GM19043 (cell line): Measurements from ENCODE around the gene NAV2.

Experiments
- ATAC-seq: cut with Tn5 transposase; IDR thresholded peaks from one replicate; pipeline ENCODE4 v1.9.1; 2021; ENCODE audit warnings: low read depth; ENCODE audit not compliant: unreplicated experiment

Gene NAV2

GRCh38 chr11:19736831-19737230 is 24.2 kb downstream of the NAV2 start:
- ATAC-seq = no peak

GRCh38 chr11:19737575-19737974 is 24.9 kb downstream of the NAV2 start:
- no peak for ATAC-seq

GRCh38 chr11:19738124-19738523 is 25.5 kb downstream of the NAV2 start:
- ATAC-seq = no peak

- ATAC-seq = no peak
Measured at GRCh38 chr11:19739872-19740271, 27.2 kb downstream of the NAV2 start.

GRCh38 chr11:19740586-19740985 is 27.9 kb downstream of the NAV2 start:
- no peak for ATAC-seq

GRCh38 chr11:19742588-19743292 is 30.1 kb downstream of the NAV2 start:
- peak; percentile 90 for ATAC-seq

- ATAC-seq = no peak
Measured at GRCh38 chr11:19743622-19744021, 31.0 kb downstream of the NAV2 start.

GRCh38 chr11:19744130-19744529 is 31.5 kb downstream of the NAV2 start:
- ATAC-seq = no peak

GRCh38 chr11:19746086-19746485 is 33.4 kb downstream of the NAV2 start:
- ATAC-seq = no peak

GRCh38 chr11:19747634-19748033 is 35.0 kb downstream of the NAV2 start:
- no peak for ATAC-seq

GRCh38 chr11:19751055-19751454 is 38.4 kb downstream of the NAV2 start:
- ATAC-seq = no peak

GRCh38 chr11:19753451-19754106 is 40.9 kb downstream of the NAV2 start:
- ATAC-seq = no peak

- ATAC-seq = no peak
Measured at GRCh38 chr11:19756675-19757475, 44.2 kb downstream of the NAV2 start.

- ATAC-seq = no peak
Measured at GRCh38 chr11:19759389-19759788, 46.8 kb downstream of the NAV2 start.

GRCh38 chr11:19762266-19762665 is 49.6 kb downstream of the NAV2 start:
- ATAC-seq = no peak

- no peak for ATAC-seq
Measured at GRCh38 chr11:19763330-19763729, 50.7 kb downstream of the NAV2 start.

- ATAC-seq = no peak
Measured at GRCh38 chr11:19766206-19766605, 53.6 kb downstream of the NAV2 start.

GRCh38 chr11:19766810-19767209 is 54.2 kb downstream of the NAV2 start:
- no peak for ATAC-seq

GRCh38 chr11:19767627-19768151 is 55.1 kb downstream of the NAV2 start:
- no peak for ATAC-seq

- ATAC-seq = no peak
Measured at GRCh38 chr11:19768197-19768596, 55.6 kb downstream of the NAV2 start.

- ATAC-seq = no peak
Measured at GRCh38 chr11:19768815-19769214, 56.2 kb downstream of the NAV2 start.
